ENCODE measurements around the gene CHTF18. TPM values are rescaled to one million over a fixed set of nuclear protein-coding genes. Genes with fewer than 3 reads are reported as not detected.

The CHTF18 gene
- total and polyA plus RNA-seq, 10 of the 15 experiments (the other 5 are each of a cell fraction or from before 2014, with no cell fraction given) = 1.6 to 87.8 (median 19.4) TPM

DNA sequence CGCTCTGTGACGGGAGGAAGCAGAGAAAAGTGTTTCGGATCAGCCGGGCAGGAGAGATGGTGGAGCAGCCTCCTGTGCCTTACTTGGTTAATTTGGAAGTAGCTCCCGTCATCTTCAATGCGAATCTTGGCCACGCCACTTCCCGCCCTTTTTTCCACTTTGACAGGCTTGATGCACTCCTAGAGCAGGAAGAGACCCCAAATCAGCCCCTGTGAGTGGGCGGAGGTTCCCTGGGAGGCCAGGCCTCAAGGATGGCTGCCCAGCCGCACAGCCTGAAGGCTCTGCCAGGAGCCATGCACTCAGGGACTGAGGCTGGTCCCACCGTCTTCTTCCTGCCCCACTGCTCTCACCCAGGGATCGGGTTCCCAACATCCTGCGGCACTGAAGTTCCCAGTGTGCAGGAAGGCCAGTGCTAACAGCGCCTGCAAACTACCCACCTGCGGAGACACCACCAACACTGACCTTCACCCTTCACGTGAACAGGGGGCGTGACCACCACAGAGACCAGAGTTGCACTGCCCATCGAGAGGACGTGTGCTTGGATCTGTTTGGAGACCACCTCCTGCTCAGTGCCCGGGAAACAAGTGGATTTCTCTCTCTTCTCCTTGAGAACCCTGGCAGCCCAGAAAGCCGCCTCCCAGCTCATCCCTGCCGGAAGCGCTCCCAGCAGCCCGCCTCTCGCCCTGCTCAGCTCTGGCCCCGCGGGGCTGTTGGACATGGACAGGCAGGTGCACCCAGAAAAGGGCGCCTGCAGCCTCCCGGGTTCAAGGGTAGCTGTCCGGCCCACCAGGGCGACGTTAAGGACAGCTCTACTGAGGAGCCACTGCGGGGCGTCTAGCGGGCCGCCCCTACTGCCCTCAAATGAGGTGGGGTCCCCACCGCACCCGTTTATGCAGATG lies 48.6 kb upstream of the CHTF18 start:
- Histone ChIP-seq H3K4me2 (ENCODE audit: control insufficient read depth, insufficient read depth) (peak overlapping the region; percentile 90), H3K9ac (ENCODE audit: control insufficient read depth, insufficient read depth, low read length) (peak overlapping the region; percentile 93), H3K4me3 (peak overlapping the region; percentile 90), H3K4me1 (ENCODE audit: control insufficient read depth, insufficient read depth, low read length) (peaks cover 39% of the 10 kb centered on the region), H3K36me3 (ENCODE audit: control insufficient read depth in 2 of 2, insufficient read depth in 2 of 2, low read length in 1 of 2) (peaks cover 2 to 6% of the 10 kb centered on the region in 2 experiments; a peak in 3 of 4 replicates), H3K79me2 (ENCODE audit: control insufficient read depth, insufficient read depth, low read length) (peaks cover 16% of the 10 kb centered on the region), H3K27me3 (replicated peaks in 1 of 2; ENCODE audit: control insufficient read depth in 2 of 2, insufficient read depth in 2 of 2, low read length in 1 of 2) (no peaks in the 10 kb centered on the region), H3K9me3 (replicated peaks; ENCODE audit: control insufficient read depth, insufficient read depth, low read length) (no peaks in the 10 kb centered on the region), H3K27ac (ENCODE audit: control insufficient read depth, insufficient read depth) (peak overlapping the region; percentile 76), H4K20me1 (ENCODE audit: control insufficient read depth, insufficient read depth) (no peaks in the 10 kb centered on the region), H2AFZ (ENCODE audit: control insufficient read depth, low read depth, low read length) (peak overlapping the region; percentile 42; the same call in 1 of the 2 replicates)
- FAIRE-seq (no peak), DNase-seq (ENCODE audit: low read depth, low spot score) (no peak), ATAC-seq (peak; percentile 6)
- 47% methylated on average over 35 of the region's 38 CpGs for WGBS (ENCODE audit: insufficient coverage, insufficient replicate concordance, low lambda C conversion rate, missing lambda C conversion rate)
- intact Hi-C loops (cut with micrococcal nuclease; ENCODE audit: unreplicated experiment) = loop anchor here (2.0 to 5.0 kb wide), 2 partner anchors 19 to 47 kb away; partner anchors contain the start of genes ANTKMT, CHTF18 and RPUSD1
- ChIA-PET POLR2A (interaction anchor here (3.4 to 7.3 kb wide), 2 partner anchors 13 to 19 kb away, joined by 16 to 60 read pairs; partner anchors contain the start of genes ANTKMT, CCDC78 and HAGHL), CTCF (interaction anchor here (0.8 to 2.2 kb wide), 7 partner anchors 15 to 45 kb away, joined by 3 to 10 read pairs (median 5); partner anchors contain the start of genes ANTKMT and METRN), SMC1A (ENCODE audit: uncharacterized antibody, unreplicated experiment) (no interaction called here), RAD21 (ENCODE audit: unreplicated experiment) (interaction anchor here (0.6 kb wide), 1 partner anchor 28 kb away, joined by 3 read pairs; no protein-coding TSS in a partner anchor)
- in situ Hi-C loops (cut with MboI) = loop anchor here (5.0 kb wide), 1 partner anchor 47 kb away; the partner anchor contains the start of genes CHTF18 and RPUSD1
- TSS peak; percentile 75 for BruUV-seq (replicated peaks)
- no peak for TF ChIP-seq STAT3 (IDR thresholded peaks at IDR 0.05; ENCODE audit: low read depth, low read length)
- no peak for TF ChIP-seq HDAC6 (IDR thresholded peaks at IDR 0.05; ENCODE audit: unreplicated experiment)
- TF ChIP-seq, protein P1, sequence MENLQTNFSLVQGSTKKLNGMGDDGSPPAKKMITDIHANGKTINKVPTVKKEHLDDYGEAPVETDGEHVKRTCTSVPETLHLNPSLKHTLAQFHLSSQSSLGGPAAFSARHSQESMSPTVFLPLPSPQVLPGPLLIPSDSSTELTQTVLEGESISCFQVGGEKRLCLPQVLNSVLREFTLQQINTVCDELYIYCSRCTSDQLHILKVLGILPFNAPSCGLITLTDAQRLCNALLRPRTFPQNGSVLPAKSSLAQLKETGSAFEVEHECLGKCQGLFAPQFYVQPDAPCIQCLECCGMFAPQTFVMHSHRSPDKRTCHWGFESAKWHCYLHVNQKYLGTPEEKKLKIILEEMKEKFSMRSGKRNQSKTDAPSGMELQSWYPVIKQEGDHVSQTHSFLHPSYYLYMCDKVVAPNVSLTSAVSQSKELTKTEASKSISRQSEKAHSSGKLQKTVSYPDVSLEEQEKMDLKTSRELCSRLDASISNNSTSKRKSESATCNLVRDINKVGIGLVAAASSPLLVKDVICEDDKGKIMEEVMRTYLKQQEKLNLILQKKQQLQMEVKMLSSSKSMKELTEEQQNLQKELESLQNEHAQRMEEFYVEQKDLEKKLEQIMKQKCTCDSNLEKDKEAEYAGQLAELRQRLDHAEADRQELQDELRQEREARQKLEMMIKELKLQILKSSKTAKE (IDR thresholded peaks at IDR 0.05; ENCODE audit: low read depth, poor library complexity, severe bottlenecking) = no peak
- no peak for TF ChIP-seq TCF12 (IDR thresholded peaks at IDR 0.05; ENCODE audit: low read depth, low read length)
- TF ChIP-seq EGR1 (IDR thresholded peaks at IDR 0.05; ENCODE audit: borderline replicate concordance in 1 of 2, low read depth in 2 of 2, low read length in 2 of 2) = no peak
- TF ChIP-seq ZNF622 (IDR thresholded peaks at IDR 0.05) = no peak
- no peak for TF ChIP-seq TARDBP (IDR thresholded peaks at IDR 0.05; ENCODE audit: borderline replicate concordance)

All from GM12878 (cell line).